Mucosa of descending colon (tissue), 3 donors: ENCODE results near the gene ADARB1. TPM values are rescaled to one million over a fixed set of nuclear protein-coding genes. Genes with fewer than 3 reads are reported as not detected.
"Not testable (repeated sequence)": the region's sequence is repeated elsewhere in the genome, so short reads cannot be mapped to it uniquely, and the experiment has no call there.

ENCODE experiments used
- ATAC-seq: fragments of 200-7000 bp; cut with Tn5 transposase; one replicate; pipeline ENCODE4 v1.9.1; 2020; ENCODE audit warnings: mild to moderate bottlenecking, moderate library complexity
- DNase-seq, 3 donors: peaks; one replicate each; pipeline ENCODE4 v3.0.0-alpha.2; 2020
- H3K36me3 ChIP-seq: fragments of 200-600 bp; one replicate; pipeline ENCODE4 v1.8.0; 2021; ENCODE audit warnings: low read depth, mild to moderate bottlenecking
- H3K4me1 ChIP-seq: fragments of 200-600 bp; one replicate; pipeline ENCODE4 v1.8.0; 2021; ENCODE audit warnings: low read depth, mild to moderate bottlenecking
- H3K4me3 ChIP-seq: fragments of 200-600 bp; one replicate; pipeline ENCODE4 v1.8.0; 2021; ENCODE audit warnings: mild to moderate bottlenecking
- H3K9me3 ChIP-seq: fragments of 200-600 bp; one replicate; pipeline ENCODE4 v1.8.0; 2021; ENCODE audit warnings: mild to moderate bottlenecking
- intact Hi-C, 2 donors: fragments of 100-400 bp; cut with DNase I in 1 of 2; cut with micrococcal nuclease in 1 of 2; formaldehyde crosslinking; loops; one replicate each; pipeline versions ENCODE4 v1.11.0 to v1.11.1; 2022; cut with DNase I, micrococcal nuclease
- total RNA-seq, 3 donors: library from RNA; stranded (reverse); fragmentation: NEBNext Ultra II Directional in 2 of 3; extraction: Animal tissue kit (Norgen Biotek cat#: 25700) in 2 of 3; gene quantifications; one replicate each; pipeline versions ENCODE4 v1.2.1 to v1.2.4, GENCODE V29; 2021 to 2023
- TF ChIP-seq, protein P1 (sequence below): fragments of 200-600 bp; IDR thresholded peaks from one replicate; pipeline ENCODE4 v1.8.0; 2022; ENCODE audit warnings: antibody characterized with exemption, mild to moderate bottlenecking
- donor health status: DM: no; HTN: no; CAD: no; lungs with moderate emphysema.
- donor health status: DM: no; HTN: no; CAD: no.
- donor health status: DM: no; HTN: yes; CAD: no.

The ADARB1 gene
- total RNA-seq, 3 donors from 2014 or later = 5.4 to 91.2 (median 8.8) TPM

DNA sequence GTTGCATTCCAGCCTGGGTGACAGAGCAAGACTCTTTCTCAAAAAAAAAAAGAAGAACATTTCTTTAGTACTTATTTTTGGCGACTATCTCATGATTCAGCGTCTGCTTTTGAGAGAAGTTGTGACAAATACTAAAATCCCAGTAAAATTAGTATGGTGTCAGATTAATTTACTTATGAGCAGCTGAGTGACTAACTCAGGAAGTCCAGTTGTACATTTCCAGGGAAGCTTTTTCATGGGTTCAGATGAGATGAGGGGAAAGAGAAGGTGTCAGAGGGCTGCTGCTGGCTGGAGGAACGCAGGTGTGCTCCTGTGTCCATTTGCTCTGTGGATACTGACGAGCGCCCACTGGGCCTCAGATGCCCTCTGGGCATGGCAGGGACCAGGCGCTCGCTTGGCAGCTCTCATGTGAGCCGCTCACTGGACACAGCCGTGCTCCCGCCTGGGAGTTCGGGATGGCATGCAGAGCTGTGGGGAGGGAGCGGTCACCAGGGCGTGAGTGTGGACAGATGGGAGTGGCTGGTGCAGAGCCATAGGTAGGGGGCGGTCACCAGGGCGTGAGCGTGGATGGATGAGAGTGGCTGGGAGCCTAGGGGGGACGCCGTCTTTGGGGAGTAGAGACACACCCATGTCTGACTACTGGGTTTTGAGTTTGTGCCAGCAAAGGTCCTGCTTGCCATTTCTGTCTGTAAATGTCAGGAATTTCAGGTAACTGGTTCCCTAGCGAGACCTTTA lies 55.0 kb downstream of the ADARB1 start:
- ATAC-seq (peak; percentile 48), DNase-seq (no peak)
- TF ChIP-seq, protein P1, sequence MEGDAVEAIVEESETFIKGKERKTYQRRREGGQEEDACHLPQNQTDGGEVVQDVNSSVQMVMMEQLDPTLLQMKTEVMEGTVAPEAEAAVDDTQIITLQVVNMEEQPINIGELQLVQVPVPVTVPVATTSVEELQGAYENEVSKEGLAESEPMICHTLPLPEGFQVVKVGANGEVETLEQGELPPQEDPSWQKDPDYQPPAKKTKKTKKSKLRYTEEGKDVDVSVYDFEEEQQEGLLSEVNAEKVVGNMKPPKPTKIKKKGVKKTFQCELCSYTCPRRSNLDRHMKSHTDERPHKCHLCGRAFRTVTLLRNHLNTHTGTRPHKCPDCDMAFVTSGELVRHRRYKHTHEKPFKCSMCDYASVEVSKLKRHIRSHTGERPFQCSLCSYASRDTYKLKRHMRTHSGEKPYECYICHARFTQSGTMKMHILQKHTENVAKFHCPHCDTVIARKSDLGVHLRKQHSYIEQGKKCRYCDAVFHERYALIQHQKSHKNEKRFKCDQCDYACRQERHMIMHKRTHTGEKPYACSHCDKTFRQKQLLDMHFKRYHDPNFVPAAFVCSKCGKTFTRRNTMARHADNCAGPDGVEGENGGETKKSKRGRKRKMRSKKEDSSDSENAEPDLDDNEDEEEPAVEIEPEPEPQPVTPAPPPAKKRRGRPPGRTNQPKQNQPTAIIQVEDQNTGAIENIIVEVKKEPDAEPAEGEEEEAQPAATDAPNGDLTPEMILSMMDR = no peak
- no peaks in the 10 kb centered on the region for H3K36me3 ChIP-seq
- intact Hi-C loops = no loop called here
- H3K4me1 ChIP-seq = peaks cover 11% of the 10 kb centered on the region
- H3K9me3 ChIP-seq = no peaks in the 10 kb centered on the region
- no peak overlapping the region for H3K4me3 ChIP-seq

DNA sequence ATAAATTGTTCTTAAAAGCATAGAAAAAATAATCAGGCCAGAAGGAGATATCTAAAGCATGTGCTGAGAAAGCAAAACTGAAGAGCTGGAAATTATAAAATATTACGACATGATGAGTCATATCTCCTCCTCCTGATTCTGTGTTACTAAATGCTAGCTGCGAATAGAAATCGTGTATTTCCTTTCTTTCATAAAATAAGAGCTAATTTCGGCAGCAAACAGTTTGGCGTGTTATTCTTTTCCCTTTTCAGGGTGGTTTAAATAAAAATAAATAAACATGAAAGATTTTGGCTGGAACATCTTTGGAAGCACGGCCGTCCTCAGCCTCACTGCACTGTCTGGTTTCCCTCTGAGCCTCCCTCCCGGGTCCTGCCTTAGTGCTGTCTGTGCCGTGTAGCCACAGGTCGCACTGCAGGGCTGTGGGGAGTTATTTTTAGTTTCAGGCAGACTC lies 56.0 kb downstream of the ADARB1 start:
- intact Hi-C loops = loop anchor here in 1 of 2 donors (5.0 kb wide), 1 partner anchor 183 kb away; no protein-coding TSS in a partner anchor
- Histone ChIP-seq H3K9me3 (no peaks in the 10 kb centered on the region), H3K4me3 (no peak overlapping the region), H3K4me1 (peaks cover 11% of the 10 kb centered on the region), H3K36me3 (no peaks in the 10 kb centered on the region)
- TF ChIP-seq, protein P1 = no peak
- ATAC-seq (peak; percentile 39), DNase-seq (no peak)

DNA sequence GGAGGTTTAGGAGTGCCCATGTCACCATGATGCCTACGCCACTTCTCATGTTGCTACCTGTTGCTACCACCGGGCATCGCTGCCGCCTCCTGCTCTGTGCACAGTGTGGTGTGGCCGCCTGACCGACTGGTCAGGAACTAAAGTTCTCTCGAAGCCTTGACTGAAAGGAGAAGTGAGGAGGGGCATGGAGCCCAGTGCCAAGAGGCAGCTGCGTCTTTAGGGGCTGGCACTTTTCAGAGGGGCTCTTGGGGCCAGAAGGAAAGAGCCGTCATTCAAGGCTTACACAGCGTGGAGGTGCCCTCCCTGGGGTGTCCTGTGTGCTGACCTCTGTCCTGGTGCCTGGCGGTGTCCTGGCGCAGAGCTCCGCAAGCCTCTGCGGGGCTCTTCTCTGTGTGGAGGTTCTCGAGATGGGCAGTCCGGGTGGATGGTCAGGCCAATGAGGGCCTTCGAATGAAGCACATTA lies 57.2 kb downstream of the ADARB1 start:
- TF ChIP-seq, protein P1 = no peak
- Histone ChIP-seq H3K4me1 (peaks cover 11% of the 10 kb centered on the region), H3K9me3 (no peaks in the 10 kb centered on the region), H3K36me3 (no peaks in the 10 kb centered on the region), H3K4me3 (no peak overlapping the region)
- intact Hi-C loops = loop anchor here in 1 of 2 donors (5.0 kb wide), 1 partner anchor 184 kb away; no protein-coding TSS in a partner anchor
- ATAC-seq (no peak), DNase-seq (no peak)

DNA sequence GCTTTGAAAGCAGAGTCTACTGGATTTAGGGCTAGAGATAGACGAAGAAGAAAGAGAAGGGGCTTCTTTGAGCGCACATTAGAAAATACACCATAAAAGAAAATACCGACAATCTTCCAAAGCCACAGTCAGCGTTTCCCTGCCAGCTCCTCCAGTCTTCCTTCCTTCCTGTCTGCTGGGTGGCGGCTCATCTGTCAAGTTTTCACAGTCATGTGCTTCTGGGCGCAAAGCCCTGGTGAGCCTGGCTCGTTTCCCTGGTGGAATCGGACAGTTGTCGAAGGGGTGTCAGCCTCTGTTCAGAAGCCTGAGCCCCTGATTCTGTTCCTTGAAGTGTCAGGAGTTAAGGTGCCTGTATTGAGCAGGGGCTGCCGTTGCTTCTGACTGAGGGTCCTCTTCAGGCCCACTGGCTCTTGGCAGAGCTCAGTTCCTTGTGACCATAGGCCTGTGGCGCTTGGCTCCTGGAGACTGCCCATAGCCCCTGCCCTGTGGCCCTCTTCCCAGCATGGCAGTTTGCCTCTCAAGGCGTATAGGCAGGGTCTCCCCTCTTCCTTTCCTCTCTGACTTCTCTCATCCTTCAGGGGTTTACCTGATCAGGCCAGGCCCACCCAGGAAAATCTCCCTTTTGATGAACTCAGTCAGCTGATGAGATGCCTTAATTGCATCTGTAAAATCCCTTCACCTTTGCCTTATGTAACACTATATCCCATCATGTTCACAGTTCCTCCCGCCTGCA lies 58.6 kb downstream of the ADARB1 start:
- no peak for ATAC-seq
- intact Hi-C loops = loop anchor here in 1 of 2 donors (5.0 kb wide), 1 partner anchor 186 kb away; no protein-coding TSS in a partner anchor
- Histone ChIP-seq H3K4me1 (peaks cover 11% of the 10 kb centered on the region), H3K36me3 (no peaks in the 10 kb centered on the region), H3K9me3 (no peaks in the 10 kb centered on the region), H3K4me3 (no peak overlapping the region)
- TF ChIP-seq, protein P1 = no peak
- DNase-seq = no peak

DNA sequence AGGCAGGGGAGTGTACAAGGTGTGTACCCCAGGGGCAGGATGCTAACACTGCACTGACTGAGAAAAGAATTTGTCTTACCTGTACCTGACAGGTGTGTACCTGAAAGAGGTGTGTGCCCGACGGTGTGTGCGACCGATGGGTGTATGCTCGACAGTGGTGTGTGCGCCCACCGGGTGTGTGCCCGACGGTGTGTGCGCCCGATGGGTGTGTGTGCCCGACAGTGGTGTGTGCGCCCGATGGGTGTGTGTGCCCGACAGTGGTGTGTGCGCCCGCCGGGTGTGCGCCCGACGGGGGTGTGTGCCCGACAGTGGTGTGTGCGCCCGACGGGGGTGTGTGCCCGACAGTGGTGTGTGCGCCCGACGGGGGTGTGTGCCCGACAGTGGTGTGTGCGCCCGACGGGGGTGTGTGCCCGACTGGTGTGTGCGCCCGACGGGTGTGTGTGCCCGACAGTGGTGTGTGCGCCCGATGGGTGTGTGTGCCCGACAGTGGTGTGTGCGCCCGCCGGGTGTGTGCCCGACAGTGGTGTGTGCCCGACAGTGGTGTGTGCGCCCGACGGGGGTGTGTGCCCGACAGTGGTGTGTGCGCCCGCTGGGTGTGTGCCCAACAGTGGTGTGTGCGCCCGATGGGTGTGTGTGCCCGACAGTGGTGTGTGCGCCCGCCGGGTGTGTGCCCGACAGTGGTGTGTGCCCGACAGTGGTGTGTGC lies 59.3 kb downstream of the ADARB1 start:
- ATAC-seq, H3K4me3 ChIP-seq, H3K36me3 ChIP-seq, DNase-seq, H3K9me3 ChIP-seq: not testable (repeated sequence)
- H3K4me1 ChIP-seq = peaks cover 11% of the 10 kb centered on the region
- intact Hi-C loops = loop anchor here in 1 of 2 donors (5.0 kb wide), 1 partner anchor 186 kb away; no protein-coding TSS in a partner anchor
